Neuronal stem cell (in vitro differentiated cells): ENCODE measurements around the gene DLG2.

ENCODE experiments used
- DNase-seq: peaks from one replicate; pipeline ENCODE4 v3.0.0-alpha.2; 2013; ENCODE audit warnings: low spot score
- H2AFZ ChIP-seq: one replicate; pipeline ENCODE4 v1.6.1; 2013; ENCODE audit warnings: mild to moderate bottlenecking, low read length, inconsistent platforms
- H2AK5ac ChIP-seq: 2 replicates; pipeline ENCODE4 v1.6.1; 2013; ENCODE audit warnings: low read depth, mild to moderate bottlenecking, inconsistent platforms, low read length, moderate library complexity, mixed read lengths
- H2BK120ac ChIP-seq: 2 replicates; pipeline ENCODE4 v1.6.1; 2013; ENCODE audit warnings: low read depth, mild to moderate bottlenecking, inconsistent platforms, low read length, moderate library complexity, mixed read lengths
- H2BK12ac ChIP-seq: one replicate; pipeline ENCODE4 v1.6.1; 2013; ENCODE audit warnings: low read length, inconsistent platforms
- H2BK15ac ChIP-seq: 2 replicates; pipeline ENCODE4 v1.6.1; 2013; ENCODE audit warnings: mild to moderate bottlenecking, low read length, inconsistent platforms, mixed read lengths
- H2BK5ac ChIP-seq: one replicate; pipeline ENCODE4 v1.6.1; 2013; ENCODE audit warnings: inconsistent platforms, mild to moderate bottlenecking, low read length, moderate library complexity
- H3K14ac ChIP-seq: one replicate; pipeline ENCODE4 v1.6.1; 2013; ENCODE audit warnings: low read length, inconsistent platforms
- H3K18ac ChIP-seq: 2 replicates; pipeline ENCODE4 v1.6.1; 2013; ENCODE audit warnings: low read length, inconsistent platforms
- H3K23ac ChIP-seq: 2 replicates; pipeline ENCODE4 v1.6.1; 2013; ENCODE audit warnings: low read depth, mild to moderate bottlenecking, mixed read lengths, low read length, inconsistent platforms; ENCODE audit not compliant: poor library complexity
- H3K27ac ChIP-seq: replicated peaks from 3 replicates; pipeline ENCODE4 v1.5.1; 2013; ENCODE audit warnings: low read length, inconsistent platforms
- H3K27me3 ChIP-seq, 3 experiments: 2 replicates each; pipeline ENCODE4 v1.6.1; 2013; ENCODE audit warnings: low read length in 3 of 3, mild to moderate bottlenecking in 2 of 3, inconsistent platforms in 1 of 3, low read depth in 1 of 3, mixed read lengths in 1 of 3, moderate library complexity in 1 of 3; ENCODE audit not compliant: control insufficient read depth in 3 of 3, insufficient read depth in 3 of 3
- H3K36me3 ChIP-seq, 2 donors: replicated peaks in 1 of 2; 2 replicates each; pipeline ENCODE4 v1.6.1; 2013; ENCODE audit warnings: low read length in 2 of 2; ENCODE audit not compliant: control insufficient read depth in 2 of 2, insufficient read depth in 2 of 2
- H3K4ac ChIP-seq: 2 replicates; pipeline ENCODE4 v1.6.1; 2013; ENCODE audit warnings: inconsistent platforms, mild to moderate bottlenecking, low read length, moderate library complexity
- H3K4me1 ChIP-seq, 2 donors: 1 replicate in 1 of 2; 2 replicates in 1 of 2; pipeline ENCODE4 v1.6.1; 2013; ENCODE audit warnings: low read length in 2 of 2, low read depth in 1 of 2; ENCODE audit not compliant: control insufficient read depth in 2 of 2, insufficient read depth in 1 of 2
- H3K4me2 ChIP-seq: one replicate; pipeline ENCODE4 v1.6.1; 2013; ENCODE audit warnings: mild to moderate bottlenecking, low read length, inconsistent platforms; ENCODE audit not compliant: insufficient read depth, poor library complexity, severe bottlenecking
- H3K4me3 ChIP-seq, 2 donors: 2 replicates each; pipeline ENCODE4 v1.5.1; 2013; ENCODE audit warnings: low read length in 2 of 2, mild to moderate bottlenecking in 2 of 2, inconsistent platforms in 1 of 2, moderate library complexity in 1 of 2
- H3K79me1 ChIP-seq: one replicate; pipeline ENCODE4 v1.6.1; 2013; ENCODE audit warnings: low read depth, mild to moderate bottlenecking, inconsistent platforms, low read length, moderate library complexity
- H3K9ac ChIP-seq: one replicate; pipeline ENCODE4 v1.6.1; 2013; ENCODE audit warnings: mild to moderate bottlenecking, low read depth, low read length, inconsistent platforms; ENCODE audit not compliant: poor library complexity
- H3K9me3 ChIP-seq, 2 donors: replicated peaks in 1 of 2; 2 replicates each; pipeline versions ENCODE3 to v1.6.1; 2013; ENCODE audit warnings: low read length in 2 of 2, mild to moderate bottlenecking in 2 of 2, inconsistent platforms in 1 of 2, low read depth in 1 of 2, mixed read lengths in 1 of 2, moderate library complexity in 1 of 2; ENCODE audit not compliant: control insufficient read depth in 2 of 2, insufficient read depth in 1 of 2
- H4K8ac ChIP-seq: one replicate; pipeline ENCODE4 v1.6.1; 2013; ENCODE audit warnings: low read depth, mild to moderate bottlenecking, inconsistent platforms, low read length, moderate library complexity
- H4K91ac ChIP-seq: one replicate; pipeline ENCODE4 v1.6.1; 2013; ENCODE audit warnings: low read length, low read depth, mild to moderate bottlenecking, inconsistent platforms; ENCODE audit not compliant: poor library complexity
- WGBS, 2 donors: extraction: QIAGEN DNeasy Blood & Tissue Kit; methylation state at CpG; one replicate each; pipeline ENCODE4 v1.1.7; 2013; ENCODE audit warnings: missing lambda C conversion rate in 2 of 2, mixed read lengths in 1 of 2; ENCODE audit not compliant: insufficient read length in 2 of 2, insufficient replicate concordance in 1 of 2; ENCODE audit errors: extremely low coverage in 2 of 2; 5-methylcytosine and 5-hydroxymethylcytosine counted together

DLG2 gene

GRCh38 chr11:84780689-84781293 lies 846.4 kb downstream of the DLG2 start:
- no peaks in the 10 kb centered on the region for H3K79me1 ChIP-seq
- no peak overlapping the region for H3K9ac ChIP-seq
- no peak overlapping the region for H2BK15ac ChIP-seq
- no peaks in the 10 kb centered on the region for H3K4me1 ChIP-seq
- H3K23ac ChIP-seq: no peak overlapping the region
- no peaks in the 10 kb centered on the region for H3K27me3 ChIP-seq
- no peak overlapping the region for H2AK5ac ChIP-seq
- peak; percentile 17 for DNase-seq
- no peak overlapping the region for H4K91ac ChIP-seq
- H3K27ac ChIP-seq: no peak overlapping the region
- no peak overlapping the region for H3K4me3 ChIP-seq
- H2BK12ac ChIP-seq: no peak overlapping the region
- H2BK120ac ChIP-seq: no peak overlapping the region
- H3K9me3 ChIP-seq: no peaks in the 10 kb centered on the region
- WGBS, 2 donors: no CpG with 5 or more reads among the region's 3 CpGs
- H2BK5ac ChIP-seq: no peak overlapping the region
- no peak overlapping the region for H3K14ac ChIP-seq
- no peak overlapping the region for H4K8ac ChIP-seq
- no peaks in the 10 kb centered on the region for H3K36me3 ChIP-seq
- no peak overlapping the region for H3K4me2 ChIP-seq
- no peak overlapping the region for H3K18ac ChIP-seq
- no peak overlapping the region for H2AFZ ChIP-seq
- H3K4ac ChIP-seq: no peak overlapping the region

- H3K23ac ChIP-seq: no peak overlapping the region
- no peak overlapping the region for H3K27ac ChIP-seq
- H3K4ac ChIP-seq: no peak overlapping the region
- no peak overlapping the region for H2BK15ac ChIP-seq
- no peak overlapping the region for H3K9ac ChIP-seq
- H3K14ac ChIP-seq: no peak overlapping the region
- H2AFZ ChIP-seq: no peak overlapping the region
- H3K79me1 ChIP-seq: no peaks in the 10 kb centered on the region
- H3K4me3 ChIP-seq: no peak overlapping the region
- no peaks in the 10 kb centered on the region for H3K4me1 ChIP-seq
- DNase-seq: no peak
- peaks cover 0 to 2% of the 10 kb centered on the region in 2 donors for H3K9me3 ChIP-seq
- H3K4me2 ChIP-seq: no peak overlapping the region
- no peak overlapping the region for H2AK5ac ChIP-seq
- no peak overlapping the region for H3K18ac ChIP-seq
- H2BK12ac ChIP-seq: no peak overlapping the region
- no peaks in the 10 kb centered on the region for H3K36me3 ChIP-seq
- no peak overlapping the region for H2BK120ac ChIP-seq
- no peaks in the 10 kb centered on the region for H3K27me3 ChIP-seq
- no peak overlapping the region for H2BK5ac ChIP-seq
- H4K8ac ChIP-seq: no peak overlapping the region
- no peak overlapping the region for H4K91ac ChIP-seq
- no CpG with 5 or more reads among the region's 2 CpGs for WGBS, 2 donors
Measured at GRCh38 chr11:84775503-84775902, 851.6 kb downstream of the DLG2 start.

GRCh38 chr11:84763931-84764330 lies 863.2 kb downstream of the DLG2 start:
- H3K18ac ChIP-seq: no peak overlapping the region
- no peak overlapping the region for H4K91ac ChIP-seq
- no peaks in the 10 kb centered on the region for H3K27me3 ChIP-seq
- H2AFZ ChIP-seq: no peak overlapping the region
- H3K4ac ChIP-seq: no peak overlapping the region
- H2BK120ac ChIP-seq: no peak overlapping the region
- H3K9ac ChIP-seq: no peak overlapping the region
- no peak overlapping the region for H2BK5ac ChIP-seq
- H3K4me2 ChIP-seq: no peak overlapping the region
- no peak overlapping the region for H3K14ac ChIP-seq
- H3K9me3 ChIP-seq: no peaks in the 10 kb centered on the region
- no peak for DNase-seq
- H3K36me3 ChIP-seq: no peaks in the 10 kb centered on the region
- no peak overlapping the region for H2AK5ac ChIP-seq
- H3K4me3 ChIP-seq: no peak overlapping the region
- no peaks in the 10 kb centered on the region for H3K79me1 ChIP-seq
- H2BK12ac ChIP-seq: no peak overlapping the region
- no peak overlapping the region for H3K27ac ChIP-seq
- H3K23ac ChIP-seq: no peak overlapping the region
- no peak overlapping the region for H4K8ac ChIP-seq
- no peaks in the 10 kb centered on the region for H3K4me1 ChIP-seq
- H2BK15ac ChIP-seq: no peak overlapping the region

GRCh38 chr11:84757711-84758110 lies 869.4 kb downstream of the DLG2 start:
- Histone ChIP-seq H3K27me3 (no peaks in the 10 kb centered on the region), H3K4ac (no peak overlapping the region), H3K4me3 (no peak overlapping the region), H3K4me2 (no peak overlapping the region), H4K91ac (no peak overlapping the region), H2AK5ac (no peak overlapping the region), H3K23ac (no peak overlapping the region), H2AFZ (no peak overlapping the region), H3K79me1 (no peaks in the 10 kb centered on the region), H2BK120ac (no peak overlapping the region), H3K14ac (no peak overlapping the region), H3K36me3 (no peaks in the 10 kb centered on the region), H3K27ac (no peak overlapping the region), H3K18ac (no peak overlapping the region), H3K9me3 (no peaks in the 10 kb centered on the region), H2BK12ac (no peak overlapping the region), H3K4me1 (no peaks in the 10 kb centered on the region), H2BK15ac (no peak overlapping the region), H2BK5ac (no peak overlapping the region), H4K8ac (no peak overlapping the region), H3K9ac (no peak overlapping the region)
- DNase-seq: no peak
- WGBS, 2 donors: no CpG with 5 or more reads among the region's 2 CpGs
